Measurements from ENCODE around the gene GTF2H4.
"Not testable (repeated sequence)": the region's sequence is repeated elsewhere in the genome, so short reads cannot be mapped to it uniquely, and the experiment has no call there.

The GTF2H4 gene

GRCh38 chr6:30917041-30917440 lies 9.0 kb downstream of the GTF2H4 start:
- no peak for DNase-seq (ENCODE audit: low read depth)
- no peak overlapping the region for H3K4me3 ChIP-seq (ENCODE audit: low read length)
- TF ChIP-seq CTCF (IDR thresholded peaks at IDR 0.05; ENCODE audit: insufficient read depth, low read depth, low read length, missing control alignments), result no peak

GRCh38 chr6:30917487-30917886 lies 9.5 kb downstream of the GTF2H4 start:
- TF ChIP-seq CTCF (IDR thresholded peaks at IDR 0.05; ENCODE audit: insufficient read depth, low read depth, low read length, missing control alignments), result no peak
- no peak for DNase-seq (ENCODE audit: low read depth)
- no peak overlapping the region for H3K4me3 ChIP-seq (ENCODE audit: low read length)

- H3K4me3 ChIP-seq (ENCODE audit: low read length), result no peak overlapping the region
- no peak for TF ChIP-seq CTCF (IDR thresholded peaks at IDR 0.05; ENCODE audit: insufficient read depth, low read depth, low read length, missing control alignments)
- no peak for DNase-seq (ENCODE audit: low read depth)
Measured at GRCh38 chr6:30918670-30919069, 10.7 kb downstream of the GTF2H4 start.

DNA sequence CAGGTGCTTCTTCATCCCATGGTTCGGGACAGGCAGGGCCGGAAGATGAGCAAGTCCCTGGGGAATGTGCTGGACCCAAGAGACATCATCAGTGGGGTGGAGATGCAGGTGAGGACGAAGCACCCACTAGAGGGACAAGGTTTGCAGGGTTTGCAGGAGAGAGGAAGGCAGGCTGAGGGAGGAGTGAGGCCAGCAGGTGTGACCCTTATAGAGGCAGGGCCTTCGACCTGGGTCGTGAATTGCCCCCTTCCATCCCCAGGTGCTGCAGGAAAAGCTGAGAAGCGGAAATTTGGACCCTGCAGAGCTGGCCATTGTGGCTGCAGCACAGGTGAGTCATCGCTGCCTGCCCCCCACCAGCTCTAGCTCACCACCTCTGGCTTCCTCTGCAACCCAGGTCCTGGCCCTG lies 14.4 kb downstream of the GTF2H4 start:
- peak; percentile 53 for DNase-seq (ENCODE audit: low read depth)
- no peak for TF ChIP-seq CTCF (IDR thresholded peaks at IDR 0.05; ENCODE audit: insufficient read depth, low read depth, low read length, missing control alignments)
- H3K4me3 ChIP-seq (ENCODE audit: low read length), result no peak overlapping the region

DNA sequence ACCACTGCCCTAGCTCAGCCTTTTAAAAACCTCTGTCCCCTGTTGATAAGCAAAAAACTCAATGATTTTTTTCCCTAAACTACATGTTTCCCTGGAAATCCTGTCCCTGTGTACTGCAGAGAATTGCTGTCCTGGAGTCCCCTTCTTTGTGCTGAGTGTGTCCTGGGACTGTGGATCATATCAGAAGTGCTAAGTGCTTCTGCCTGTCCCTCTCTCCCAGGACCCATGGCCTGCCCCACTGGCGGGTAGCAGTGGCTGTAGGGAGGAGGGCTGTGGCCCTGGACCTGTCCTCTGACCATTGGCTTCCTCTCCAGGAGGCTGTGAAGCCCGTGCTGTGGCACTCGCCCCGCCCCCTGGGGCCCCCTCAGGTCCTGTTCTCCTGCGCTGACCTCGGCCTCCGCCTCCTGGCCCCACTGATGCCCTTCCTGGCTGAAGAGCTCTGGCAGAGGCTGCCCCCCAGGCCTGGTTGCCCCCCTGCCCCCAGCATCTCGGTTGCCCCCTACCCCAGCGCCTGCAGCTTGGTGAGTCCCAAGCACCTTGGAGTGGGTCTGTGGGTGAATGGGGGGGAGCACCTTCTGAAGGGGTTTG lies 16.1 kb downstream of the GTF2H4 start:
- DNase-seq (ENCODE audit: low read depth); H3K4me3 ChIP-seq (ENCODE audit: low read length): not testable (repeated sequence)

DNA sequence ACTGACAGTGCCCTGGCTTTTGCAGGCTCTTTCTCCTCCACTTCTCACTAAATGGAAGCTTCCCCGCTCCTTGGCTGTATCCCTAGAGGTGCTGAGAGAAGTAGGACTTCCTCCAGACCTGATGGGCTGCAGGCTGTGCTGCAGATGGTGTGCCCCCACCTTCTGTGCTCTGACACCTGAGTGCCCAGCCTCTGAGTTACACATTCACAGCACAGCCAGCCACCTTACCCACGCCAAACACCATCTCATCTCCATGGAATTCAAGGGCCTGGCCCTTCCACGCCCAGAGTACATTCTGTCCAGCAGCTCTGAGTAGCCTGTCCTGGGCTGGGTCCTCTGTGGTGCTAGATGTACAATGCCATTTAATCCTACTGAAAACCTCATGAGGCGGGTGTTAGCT lies 18.6 kb downstream of the GTF2H4 start:
- no peak for TF ChIP-seq CTCF (IDR thresholded peaks at IDR 0.05; ENCODE audit: insufficient read depth, low read depth, low read length, missing control alignments)
- peak; percentile 44 for DNase-seq (ENCODE audit: low read depth)
- no peak overlapping the region for H3K4me3 ChIP-seq (ENCODE audit: low read length)

GRCh38 chr6:30927080-30927479 lies 19.1 kb downstream of the GTF2H4 start:
- H3K4me3 ChIP-seq (ENCODE audit: low read length); DNase-seq (ENCODE audit: low read depth): not testable (repeated sequence)

GRCh38 chr6:30928677-30929076 lies 20.7 kb downstream of the GTF2H4 start:
- no peak overlapping the region for H3K4me3 ChIP-seq (ENCODE audit: low read length)
- TF ChIP-seq CTCF (IDR thresholded peaks at IDR 0.05; ENCODE audit: insufficient read depth, low read depth, low read length, missing control alignments), result no peak

More at GRCh38 chr6:30928677-30929076, 20.7 kb downstream of the GTF2H4 start:
- DNase-seq (ENCODE audit: low read depth), result no peak

Measured in epithelial cell of esophagus (primary cell).